GM23338 (cell line): ENCODE measurements around the gene FEM1B. TPM values are rescaled to one million over a fixed set of nuclear protein-coding genes. Genes with fewer than 3 reads are reported as not detected.

Experiments used
- ATAC-seq: fragments of 200-7000 bp; cut with Tn5 transposase; 3 replicates; pipeline ENCODE4 v1.9.1; 2020
- DNase-seq: peaks from one replicate; pipeline ENCODE4 v3.0.0-alpha.2; 2015; ENCODE audit warnings: low spot score
- H2AFZ ChIP-seq: fragments of 200-600 bp; sonication (generic); 2 replicates; pipeline ENCODE4 v1.8.0; 2016; ENCODE audit warnings: antibody characterized with exemption, mild to moderate bottlenecking, moderate library complexity
- H3F3A ChIP-seq: fragments of 200-600 bp; sonication (generic); replicated peaks from 2 replicates; pipeline ENCODE4 v1.8.0; 2017; ENCODE audit warnings: antibody characterized with exemption, mixed run types, low read depth
- H3K27ac ChIP-seq: fragments of 200-600 bp; sonication (generic); 2 replicates; pipeline ENCODE4 v1.6.1; 2016; ENCODE audit warnings: low read depth
- H3K27me3 ChIP-seq: fragments of 200-600 bp; sonication (generic); 2 replicates; pipeline ENCODE4 v1.8.0; 2016; ENCODE audit warnings: mild to moderate bottlenecking, mixed run types, moderate library complexity; ENCODE audit not compliant: insufficient read depth
- H3K36me3 ChIP-seq: fragments of 200-600 bp; sonication (generic); 2 replicates; pipeline ENCODE4 v1.8.0; 2016; ENCODE audit warnings: mild to moderate bottlenecking; ENCODE audit not compliant: insufficient read depth
- H3K4me1 ChIP-seq: fragments of 200-600 bp; sonication (generic); 2 replicates; pipeline ENCODE4 v1.8.0; 2016; ENCODE audit warnings: mild to moderate bottlenecking, moderate library complexity; ENCODE audit not compliant: insufficient read depth
- H3K4me2 ChIP-seq: fragments of 200-600 bp; sonication (generic); 2 replicates; pipeline ENCODE4 v1.7.1; 2017; ENCODE audit warnings: mixed run types
- H3K4me3 ChIP-seq: fragments of 200-600 bp; sonication (generic); 2 replicates; pipeline ENCODE4 v1.6.1; 2016; ENCODE audit warnings: mixed run types
- H3K79me2 ChIP-seq: fragments of 200-600 bp; sonication (generic); replicated peaks from 2 replicates; pipeline ENCODE4 v1.8.0; 2017; ENCODE audit warnings: mild to moderate bottlenecking; ENCODE audit not compliant: insufficient read depth
- H3K9me2 ChIP-seq: fragments of 200-600 bp; sonication (generic); 2 replicates; pipeline ENCODE4 v1.8.0; 2017; ENCODE audit not compliant: insufficient read depth
- H4K20me1 ChIP-seq: fragments of 200-600 bp; sonication (generic); replicated peaks from 2 replicates; pipeline ENCODE4 v1.8.0; 2017; ENCODE audit warnings: mild to moderate bottlenecking; ENCODE audit not compliant: insufficient read depth
- H3K27ac Mint-ChIP-seq: 2 replicates; pipeline ENCODE4 v1.8.0; 2020; ENCODE audit warnings: inconsistent platforms, mild to moderate bottlenecking, moderate library complexity, mixed read lengths
- H3K27me3 Mint-ChIP-seq: 3 replicates; pipeline ENCODE4 v1.8.0; 2022; ENCODE audit warnings: low read depth, mild to moderate bottlenecking, moderate library complexity, mixed read lengths, inconsistent platforms; ENCODE audit not compliant: insufficient read depth, poor library complexity
- H3K36me3 Mint-ChIP-seq: 3 replicates; pipeline ENCODE4 v1.8.0; 2021; ENCODE audit warnings: low read depth, mild to moderate bottlenecking, inconsistent platforms, moderate library complexity, mixed read lengths
- H3K4me1 Mint-ChIP-seq: 3 replicates; pipeline ENCODE4 v1.8.0; 2020; ENCODE audit warnings: mild to moderate bottlenecking, inconsistent platforms, mixed read lengths
- H3K4me3 Mint-ChIP-seq: 3 replicates; pipeline ENCODE4 v1.8.0; 2021; ENCODE audit warnings: moderate library complexity, mild to moderate bottlenecking, inconsistent platforms, mixed read lengths
- H3K9me3 Mint-ChIP-seq: 3 replicates; pipeline ENCODE4 v1.8.0; 2020; ENCODE audit warnings: moderate library complexity, mild to moderate bottlenecking, inconsistent platforms, mixed read lengths
- EZH2phosphoT487 ChIP-seq: fragments of 200-600 bp; sonication (generic); IDR thresholded peaks from one replicate; pipeline ENCODE4 v1.8.1; 2018; ENCODE audit warnings: antibody characterized with exemption; ENCODE audit not compliant: unreplicated experiment
- NANOG ChIP-seq: IDR thresholded peaks from 2 replicates; pipeline ENCODE4 v1.6.1; 2016; ENCODE audit warnings: antibody characterized with exemption, borderline replicate concordance
- POLR2AphosphoS5 ChIP-seq: IDR thresholded peaks from 2 replicates; pipeline ENCODE4 v1.6.1; 2016; ENCODE audit warnings: antibody characterized with exemption, low read depth
- REST ChIP-seq: IDR thresholded peaks from one replicate; pipeline ENCODE4 v1.6.1; 2018; ENCODE audit warnings: antibody characterized with exemption; ENCODE audit not compliant: unreplicated experiment
- ZNF114 ChIP-seq: fragments of 250-450 bp; sonication (Bioruptor Pico); IDR thresholded peaks from 2 replicates; pipeline ENCODE4 v1.5.0; 2020; ENCODE audit warnings: mild to moderate bottlenecking, moderate library complexity
- ZNF462 ChIP-seq: fragments of 250-450 bp; sonication (Bioruptor Pico); IDR thresholded peaks from 2 replicates; pipeline ENCODE4 v1.5.0; 2020; ENCODE audit warnings: mild to moderate bottlenecking, moderate library complexity
- polyA plus RNA-seq: library from polyadenylated mRNA; unstranded; fragments of >200 nt; fragmentation: Nextera tagmentation; extraction: Ambion mirVana; gene quantifications from 2 replicates; pipeline ENCODE4 v1.2.1, GENCODE V29; 2016
- total RNA-seq: library from RNA; depleted of rRNA; stranded (reverse); fragments of >200 nt; shearing (Covaris generic); gene quantifications from 2 replicates; pipeline ENCODE4 v1.2.3, GENCODE V29; 2014

FEM1B gene
- total and polyA plus RNA-seq, 2 experiments from 2014 or later, result 13.0 to 82.0 TPM

- H2AFZ ChIP-seq, result no peak overlapping the region
- TF ChIP-seq NANOG (no peak), ZNF462 (CRISPR knock-in tag) (no peak)
- no peaks in the 10 kb centered on the region for H3K27me3 ChIP-seq
- Mint-ChIP-seq H3K27ac (no peak overlapping the region), H3K4me1 (peaks cover 47% of the 10 kb centered on the region), H3K27me3 (peaks cover 12% of the 10 kb centered on the region), H3K9me3 (no peaks in the 10 kb centered on the region), H3K36me3 (no peaks in the 10 kb centered on the region), H3K4me3 (no peak overlapping the region)
- H3F3A ChIP-seq, result no peaks in the 10 kb centered on the region
- no peak overlapping the region for H3K4me3 ChIP-seq
- H3K4me1 ChIP-seq, result peaks cover 19% of the 10 kb centered on the region
- H4K20me1 ChIP-seq, result no peaks in the 10 kb centered on the region
- DNase-seq (no peak), ATAC-seq (no peak)
- no peaks in the 10 kb centered on the region for H3K36me3 ChIP-seq
- no peak overlapping the region for H3K27ac ChIP-seq
- H3K9me2 ChIP-seq, result no peaks in the 10 kb centered on the region
- H3K79me2 ChIP-seq, result no peaks in the 10 kb centered on the region
- H3K4me2 ChIP-seq, result no peak overlapping the region
Observed at GRCh38 chr15:68328443-68328842, 50.9 kb downstream of the FEM1B start.

- TF ChIP-seq ZNF114 (CRISPR knock-in tag), result no peak
- no peak for TF ChIP-seq REST
- no peak for TF ChIP-seq EZH2phosphoT487
- no peak for TF ChIP-seq POLR2AphosphoS5
- Histone ChIP-seq H3K4me1 (peaks cover 19% of the 10 kb centered on the region), H3K79me2 (no peaks in the 10 kb centered on the region), H2AFZ (no peak overlapping the region), H3F3A (no peaks in the 10 kb centered on the region), H3K36me3 (no peaks in the 10 kb centered on the region), H4K20me1 (no peaks in the 10 kb centered on the region), H3K9me2 (no peaks in the 10 kb centered on the region), H3K4me2 (no peak overlapping the region), H3K27ac (no peak overlapping the region), H3K4me3 (no peak overlapping the region), H3K27me3 (no peaks in the 10 kb centered on the region)
- Mint-ChIP-seq H3K27ac (no peak overlapping the region), H3K4me1 (peaks cover 47% of the 10 kb centered on the region), H3K27me3 (peaks cover 12% of the 10 kb centered on the region), H3K4me3 (no peak overlapping the region), H3K36me3 (no peaks in the 10 kb centered on the region), H3K9me3 (no peaks in the 10 kb centered on the region)
- ATAC-seq (no peak), DNase-seq (no peak)
Observed at GRCh38 chr15:68328964-68329363, 51.4 kb downstream of the FEM1B start.
